Testis (tissue), 3 donors: Measurements from ENCODE around the gene CHRNE. TPM values are rescaled to one million over a fixed set of nuclear protein-coding genes. Genes with fewer than 3 reads are reported as not detected.
A peak's percentile ranks its signal among the peaks of the same experiment; 100 is the strongest.

Experiments used
- DNase-seq: peaks from one replicate; pipeline ENCODE4 v3.0.0-alpha.2; 2019
- H3K27ac ChIP-seq, 2 donors: fragments of 200-600 bp; sonication (generic); one replicate each; pipeline ENCODE4 v1.5.1; 2019
- H3K27me3 ChIP-seq: fragments of 200-600 bp; sonication (generic); one replicate; pipeline ENCODE4 v1.5.1; 2019
- H3K36me3 ChIP-seq: fragments of 200-600 bp; sonication (generic); one replicate; pipeline ENCODE4 v1.5.1; 2017; ENCODE audit warnings: low read depth; ENCODE audit errors: missing control alignments
- H3K4me1 ChIP-seq: fragments of 200-600 bp; sonication (generic); one replicate; pipeline ENCODE4 v1.5.1; 2019
- H3K4me3 ChIP-seq, 2 donors: fragments of 200-600 bp; sonication (generic); one replicate each; pipeline ENCODE4 v1.5.1; 2017 to 2019
- H3K9me3 ChIP-seq: fragments of 200-600 bp; sonication (generic); one replicate; pipeline ENCODE4 v1.5.1; 2017
- CTCF ChIP-seq, 3 experiments: fragments of 450-650 bp in 2 of 3; fragments of 200-600 bp in 1 of 3; sonication (generic) in 1 of 3; IDR thresholded peaks; one replicate each; pipeline ENCODE4 v1.5.1; 2016 to 2019; ENCODE audit warnings: antibody characterized with exemption in 3 of 3, mild to moderate bottlenecking in 2 of 3, moderate library complexity in 1 of 3
- POLR2A ChIP-seq: fragments of 450-650 bp; IDR thresholded peaks from one replicate; pipeline ENCODE4 v1.6.1; 2017; ENCODE audit warnings: antibody characterized with exemption, mild to moderate bottlenecking, moderate library complexity
- WGBS, 2 donors: methylation state at CpG; one replicate each; pipeline ENCODE4 v1.1.5; 2018; 5-methylcytosine and 5-hydroxymethylcytosine counted together
- intact Hi-C: fragments of 100-400 bp; cut with DNase I; formaldehyde crosslinking; loops from one replicate; pipeline ENCODE4 v1.15.1; 2023; ENCODE audit warnings: low total_unique reads
- polyA plus RNA-seq: library from polyadenylated mRNA; stranded (reverse); fragments of 350-450 nt; fragmentation: Illumina TruSeq; extraction: RNeasy Lipid Tissue Mini Kit (QIAGEN cat#74804); gene quantifications from one replicate; pipeline ENCODE4 v1.2.3, GENCODE V29; 2014; ENCODE audit warnings: low read depth, low replicate concordance; ENCODE audit not compliant: insufficient read depth
- total RNA-seq, 2 donors: library from RNA; depleted of rRNA; stranded (reverse); fragments of >200 nt; gene quantifications; one replicate each; pipeline ENCODE4 v1.2.3, GENCODE V29; 2016

Gene CHRNE
- total and polyA plus RNA-seq, 3 donors from 2014 or later = 1.4 to 2.6 (median 1.4) TPM

DNA sequence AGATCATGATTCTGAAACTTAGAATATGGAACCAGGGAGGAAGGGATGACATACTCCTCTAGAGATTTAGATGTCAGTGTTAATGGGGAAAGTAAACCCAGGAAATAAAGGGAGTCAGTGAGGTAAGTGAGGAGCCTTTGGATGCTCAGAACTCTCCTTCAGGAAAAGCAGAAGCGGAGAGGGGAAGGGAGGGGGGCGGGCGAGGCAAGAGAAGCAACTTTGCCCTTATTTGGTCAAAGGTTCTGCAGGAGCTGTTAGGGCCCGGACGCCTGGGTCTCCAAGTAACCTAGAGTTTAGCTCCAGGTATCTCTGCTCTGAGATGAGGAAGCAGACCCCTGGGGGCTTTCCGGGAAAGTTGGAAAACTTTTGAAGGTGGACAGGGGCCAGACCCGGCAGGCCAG is 44.1 kb upstream of the CHRNE start:
- WGBS, 2 donors = 0 to 1% methylated on average over 7 of the region's 7 CpGs
- Histone ChIP-seq H3K27me3 (no peaks in the 10 kb centered on the region), H3K36me3 (no peaks in the 10 kb centered on the region), H3K4me3 (peak overlapping the region; percentile 90 to 99), H3K27ac (peak overlapping the region; percentile 91 to 92), H3K9me3 (no peaks in the 10 kb centered on the region), H3K4me1 (peaks cover 20% of the 10 kb centered on the region)
- DNase-seq = no peak
- no peak for TF ChIP-seq POLR2A
- TF ChIP-seq CTCF (IDR thresholded peaks at IDR 0.05) = no peak
- intact Hi-C loops = no loop called here

- no peak for TF ChIP-seq POLR2A
- TF ChIP-seq CTCF (IDR thresholded peaks at IDR 0.05) = no peak
- DNase-seq = no peak
- H3K27ac ChIP-seq = peak overlapping the region; percentile 91 to 92
- intact Hi-C loops = no loop called here
- WGBS, 2 donors = 19 to 37% methylated on average over 14 to 16 of the region's 16 CpGs
- H3K4me1 ChIP-seq = peaks cover 22% of the 10 kb centered on the region
- no peaks in the 10 kb centered on the region for H3K9me3 ChIP-seq
- H3K27me3 ChIP-seq = no peaks in the 10 kb centered on the region
- peak overlapping the region; percentile 90 to 99 for H3K4me3 ChIP-seq
- no peaks in the 10 kb centered on the region for H3K36me3 ChIP-seq
Measured at GRCh38 chr17:4946312-4946976, 43.5 kb upstream of the CHRNE start.

DNA sequence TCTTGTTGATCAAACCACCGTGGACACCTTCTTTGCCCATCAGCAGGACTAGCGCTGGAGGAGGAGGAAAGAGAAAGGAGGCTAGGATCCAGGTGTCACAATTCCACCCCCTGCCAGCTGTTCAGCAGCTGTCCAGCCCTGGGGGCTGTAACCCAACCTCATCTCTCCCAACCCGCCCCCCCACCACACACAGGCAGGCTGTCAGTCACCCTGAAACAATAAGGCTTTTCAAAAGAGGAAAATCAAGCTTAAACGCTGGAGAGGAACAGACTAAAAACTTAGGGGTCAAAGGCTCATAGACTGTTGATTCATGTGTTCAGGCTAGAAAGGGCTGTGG is 43.0 kb upstream of the CHRNE start:
- WGBS, 2 donors = 26 to 30% methylated on average over 4 of the region's 4 CpGs
- intact Hi-C loops = no loop called here
- H3K9me3 ChIP-seq = no peaks in the 10 kb centered on the region

GRCh38 chr17:4945176-4945943 is 42.5 kb upstream of the CHRNE start:
- no peaks in the 10 kb centered on the region for H3K27me3 ChIP-seq
- H3K4me1 ChIP-seq = peaks cover 23% of the 10 kb centered on the region
- peak overlapping the region in 1 of 2 donors; percentile 44 for H3K27ac ChIP-seq
- H3K4me3 ChIP-seq = no peak overlapping the region
- H3K36me3 ChIP-seq = no peaks in the 10 kb centered on the region
- intact Hi-C loops = no loop called here
- 52 to 53% methylated on average over 7 of the region's 7 CpGs for WGBS, 2 donors
- no peak for TF ChIP-seq CTCF (IDR thresholded peaks at IDR 0.05)
- no peak for TF ChIP-seq POLR2A
- DNase-seq = peak; percentile 60
- no peaks in the 10 kb centered on the region for H3K9me3 ChIP-seq

More for the DNA sequence above, 43.0 kb upstream of the CHRNE start:
- Histone ChIP-seq H3K4me3 (no peak overlapping the region), H3K27ac (peak overlapping the region in 1 of 2 donors; percentile 91), H3K36me3 (no peaks in the 10 kb centered on the region), H3K27me3 (no peaks in the 10 kb centered on the region), H3K4me1 (peaks cover 23% of the 10 kb centered on the region)
- DNase-seq = no peak
- TF ChIP-seq CTCF (IDR thresholded peaks at IDR 0.05) = no peak
- TF ChIP-seq POLR2A = no peak
